Stimulated activated naive CD8-positive, alpha-beta T cell treated with anti-CD3 and anti-CD28 coated beads, Interleukin-15, amount 100 ng/mL, for 72 hours (primary cell): ENCODE measurements around the gene USP3.
"Not testable (repeated sequence)": the region's sequence is repeated elsewhere in the genome, so short reads cannot be mapped to it uniquely, and the experiment has no call there.

Experiments used
- ATAC-seq: fragments of 150-1000 bp; cut with Tn5 transposase; 2 replicates; pipeline ENCODE4 v1.10.0; 2021; ENCODE audit warnings: mild to moderate bottlenecking, moderate library complexity
- DNase-seq, 2 donors: peaks; one replicate each; pipeline ENCODE4 v3.0.0; 2021 to 2022
- H3K27ac Mint-ChIP-seq, 2 donors: one replicate each; pipeline ENCODE4 v1.8.0; 2022; ENCODE audit warnings: mild to moderate bottlenecking in 2 of 2, mixed read lengths in 2 of 2, moderate library complexity in 2 of 2
- H3K27me3 Mint-ChIP-seq: one replicate; pipeline ENCODE4 v1.8.0; 2022; ENCODE audit warnings: mixed read lengths
- H3K4me1 Mint-ChIP-seq: one replicate; pipeline ENCODE4 v1.8.0; 2022; ENCODE audit warnings: mild to moderate bottlenecking, mixed read lengths
- H3K4me3 Mint-ChIP-seq, 2 donors: one replicate each; pipeline ENCODE4 v1.8.0; 2022; ENCODE audit warnings: mild to moderate bottlenecking in 2 of 2, mixed read lengths in 2 of 2, moderate library complexity in 1 of 2
- H3K9me3 Mint-ChIP-seq, 2 donors: one replicate each; pipeline ENCODE4 v1.8.0; 2022; ENCODE audit warnings: mixed read lengths in 2 of 2

USP3 gene

DNA sequence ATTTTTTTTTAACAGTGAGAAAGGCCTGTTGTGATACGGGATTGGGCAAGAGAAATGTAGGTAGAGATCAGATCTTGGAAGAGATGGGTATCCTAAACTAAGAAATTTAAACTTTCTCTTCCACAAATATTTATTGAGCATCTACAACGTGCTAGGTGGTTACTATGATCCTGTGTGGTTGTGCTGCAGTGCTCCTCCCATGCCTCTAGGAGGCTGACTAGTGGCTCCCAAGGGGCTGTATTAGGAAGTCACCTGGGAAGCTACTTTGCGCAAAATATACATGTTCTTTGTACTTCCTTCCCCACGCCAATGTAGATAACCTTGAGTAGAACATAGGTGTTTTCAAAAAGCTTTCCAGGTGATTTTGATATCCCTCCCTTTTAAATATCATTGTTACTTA lies 27.2 kb downstream of the USP3 start:
- Mint-ChIP-seq H3K27me3 (no peaks in the 10 kb centered on the region), H3K4me1 (peaks cover 83% of the 10 kb centered on the region), H3K4me3 (no peak overlapping the region), H3K9me3 (no peaks in the 10 kb centered on the region), H3K27ac (peak overlapping the region in 1 of 2 donors; percentile 88)
- ATAC-seq (no peak), DNase-seq (no peak)

- DNase-seq, result no peak
- H3K4me3 Mint-ChIP-seq, result no peak overlapping the region
- peak overlapping the region; percentile 7 to 76 for H3K27ac Mint-ChIP-seq
- H3K9me3 Mint-ChIP-seq, result no peaks in the 10 kb centered on the region
- ATAC-seq, result no peak
- H3K27me3 Mint-ChIP-seq, result no peaks in the 10 kb centered on the region
- H3K4me1 Mint-ChIP-seq, result peaks cover 76% of the 10 kb centered on the region
Observed at GRCh38 chr15:63532307-63532744, 27.9 kb downstream of the USP3 start.

- peaks cover 64% of the 10 kb centered on the region for H3K4me1 Mint-ChIP-seq
- not testable (repeated sequence) for DNase-seq, H3K27ac Mint-ChIP-seq, ATAC-seq, H3K27me3 Mint-ChIP-seq, H3K9me3 Mint-ChIP-seq, H3K4me3 Mint-ChIP-seq
Observed at GRCh38 chr15:63534888-63535287, 30.5 kb downstream of the USP3 start.

GRCh38 chr15:63535689-63536088 lies 31.3 kb downstream of the USP3 start:
- Mint-ChIP-seq H3K4me3 (no peak overlapping the region), H3K27me3 (no peaks in the 10 kb centered on the region), H3K4me1 (peaks cover 64% of the 10 kb centered on the region), H3K27ac (no peak overlapping the region), H3K9me3 (no peaks in the 10 kb centered on the region)
- no peak for ATAC-seq
- DNase-seq, result no peak

DNA sequence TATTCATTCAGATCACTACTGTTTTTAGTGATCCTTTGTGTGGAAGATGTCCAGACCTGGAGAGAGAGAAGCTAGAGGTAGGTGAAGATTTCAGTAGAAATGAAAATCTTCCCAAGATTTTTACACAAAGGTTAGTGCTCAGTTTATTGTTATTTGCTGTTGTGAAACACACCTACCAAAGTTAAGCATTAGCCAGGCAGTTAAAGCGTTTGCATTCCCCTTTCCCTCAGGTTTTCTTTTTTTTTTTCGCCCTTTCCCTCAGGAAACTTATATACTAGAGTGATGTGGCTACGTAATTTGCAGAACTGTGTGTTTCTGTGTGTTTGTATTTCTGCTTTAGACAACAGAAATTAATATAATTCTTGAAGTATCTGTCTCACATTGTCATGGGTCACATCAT lies 34.5 kb downstream of the USP3 start:
- no peaks in the 10 kb centered on the region for H3K9me3 Mint-ChIP-seq
- no peak for ATAC-seq
- no peak for DNase-seq
- no peak overlapping the region for H3K4me3 Mint-ChIP-seq
- H3K27ac Mint-ChIP-seq, result no peak overlapping the region
- no peaks in the 10 kb centered on the region for H3K27me3 Mint-ChIP-seq
- H3K4me1 Mint-ChIP-seq, result peaks cover 49% of the 10 kb centered on the region

- H3K9me3 Mint-ChIP-seq, result no peaks in the 10 kb centered on the region
- DNase-seq (no peak), ATAC-seq (no peak)
- H3K27me3 Mint-ChIP-seq, result no peaks in the 10 kb centered on the region
- H3K27ac Mint-ChIP-seq, result no peak overlapping the region
- peaks cover 56% of the 10 kb centered on the region for H3K4me1 Mint-ChIP-seq
- H3K4me3 Mint-ChIP-seq, result no peak overlapping the region
Observed at GRCh38 chr15:63539521-63539920, 35.1 kb downstream of the USP3 start.

GRCh38 chr15:63539998-63540397 lies 35.6 kb downstream of the USP3 start:
- DNase-seq (no peak), ATAC-seq (no peak)
- H3K4me1 Mint-ChIP-seq, result peaks cover 58% of the 10 kb centered on the region
- H3K27me3 Mint-ChIP-seq, result no peaks in the 10 kb centered on the region
- no peaks in the 10 kb centered on the region for H3K9me3 Mint-ChIP-seq
- no peak overlapping the region for H3K27ac Mint-ChIP-seq
- no peak overlapping the region for H3K4me3 Mint-ChIP-seq

- peaks cover 55% of the 10 kb centered on the region for H3K4me1 Mint-ChIP-seq
- no peak for ATAC-seq
Observed at GRCh38 chr15:63540449-63540848, 36.1 kb downstream of the USP3 start.

GRCh38 chr15:63544258-63545026 lies 40.0 kb downstream of the USP3 start:
- peaks cover 46% of the 10 kb centered on the region for H3K4me1 Mint-ChIP-seq
- H3K4me3 Mint-ChIP-seq, result peak overlapping the region in 1 of 2 donors; percentile 9
- DNase-seq (no peak), ATAC-seq (no peak)
- peak overlapping the region in 1 of 2 donors; percentile 89 for H3K27ac Mint-ChIP-seq
- H3K9me3 Mint-ChIP-seq, result no peaks in the 10 kb centered on the region
- no peaks in the 10 kb centered on the region for H3K27me3 Mint-ChIP-seq

More at GRCh38 chr15:63540449-63540848, 36.1 kb downstream of the USP3 start:
- Mint-ChIP-seq H3K9me3 (no peaks in the 10 kb centered on the region), H3K27ac (no peak overlapping the region), H3K27me3 (no peaks in the 10 kb centered on the region), H3K4me3 (no peak overlapping the region)
- no peak for DNase-seq

GRCh38 chr15:63545520-63545919 lies 41.1 kb downstream of the USP3 start:
- DNase-seq, result no peak
- Mint-ChIP-seq H3K4me3 (no peak overlapping the region), H3K4me1 (peaks cover 36% of the 10 kb centered on the region), H3K9me3 (no peaks in the 10 kb centered on the region), H3K27me3 (no peaks in the 10 kb centered on the region), H3K27ac (no peak overlapping the region)
- no peak for ATAC-seq

DNA sequence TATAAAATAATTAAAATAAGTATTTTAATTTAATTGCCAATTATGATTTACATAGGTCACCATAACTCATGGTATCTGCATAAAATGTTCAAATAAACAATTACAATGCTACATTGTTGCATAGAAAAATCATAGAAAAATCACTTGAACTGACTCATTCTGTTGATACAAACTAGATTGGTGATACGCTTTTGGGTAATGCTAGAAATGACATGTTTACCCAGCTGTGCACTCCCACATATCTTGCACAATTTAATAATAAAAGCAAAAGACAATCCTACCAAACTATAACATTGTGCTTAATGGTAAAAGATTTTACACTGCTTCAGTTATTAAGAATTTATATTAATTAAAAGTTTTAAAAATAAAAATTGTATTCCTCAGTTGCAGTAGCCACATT lies 47.0 kb downstream of the USP3 start:
- DNase-seq (no peak), ATAC-seq (no peak)
- Mint-ChIP-seq H3K27ac (no peak overlapping the region), H3K4me1 (peaks cover 50% of the 10 kb centered on the region), H3K4me3 (no peak overlapping the region), H3K9me3 (no peaks in the 10 kb centered on the region), H3K27me3 (no peaks in the 10 kb centered on the region)

DNA sequence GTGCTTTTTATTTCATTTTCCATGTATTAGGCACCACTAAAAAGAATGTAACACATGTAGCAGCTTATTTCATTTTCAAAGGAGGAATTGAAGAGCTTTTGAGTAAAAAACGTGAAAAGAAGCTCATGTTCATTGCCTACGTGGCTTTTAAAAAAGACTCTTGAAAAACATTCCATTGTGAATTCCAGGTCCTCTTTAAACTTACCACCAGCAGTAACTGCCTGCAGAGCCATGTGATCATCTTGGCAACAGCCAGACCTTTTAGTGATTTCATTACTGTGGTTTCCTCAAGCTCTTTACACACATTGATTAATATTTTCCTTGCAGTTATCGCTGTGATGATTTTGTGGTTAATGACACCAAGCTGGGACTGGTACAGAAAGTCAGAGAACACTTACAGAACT lies 49.0 kb downstream of the USP3 start:
- peak overlapping the region in 1 of 2 donors; percentile 29 for H3K4me3 Mint-ChIP-seq
- peak; percentile 86 for ATAC-seq

GRCh38 chr15:63554337-63554927 lies 50.0 kb downstream of the USP3 start:
- DNase-seq, result no peak
- ATAC-seq, result no peak
- H3K27ac Mint-ChIP-seq, result no peak overlapping the region
- no peak overlapping the region for H3K4me3 Mint-ChIP-seq
- H3K27me3 Mint-ChIP-seq, result no peaks in the 10 kb centered on the region
- H3K9me3 Mint-ChIP-seq, result no peaks in the 10 kb centered on the region
- H3K4me1 Mint-ChIP-seq, result peaks cover 50% of the 10 kb centered on the region

More for the DNA sequence above, 49.0 kb downstream of the USP3 start:
- H3K4me1 Mint-ChIP-seq, result peaks cover 45% of the 10 kb centered on the region
- H3K27me3 Mint-ChIP-seq, result no peaks in the 10 kb centered on the region
- H3K9me3 Mint-ChIP-seq, result no peaks in the 10 kb centered on the region
- DNase-seq, result no peak
- peak overlapping the region in 1 of 2 donors; percentile 66 for H3K27ac Mint-ChIP-seq

GRCh38 chr15:63555507-63555906 lies 51.1 kb downstream of the USP3 start:
- Mint-ChIP-seq H3K27ac (peak overlapping the region; percentile 54 to 57), H3K4me3 (no peak overlapping the region), H3K27me3 (no peaks in the 10 kb centered on the region), H3K9me3 (no peaks in the 10 kb centered on the region), H3K4me1 (peaks cover 61% of the 10 kb centered on the region)
- DNase-seq, result no peak
- peak; percentile 56 for ATAC-seq

DNA sequence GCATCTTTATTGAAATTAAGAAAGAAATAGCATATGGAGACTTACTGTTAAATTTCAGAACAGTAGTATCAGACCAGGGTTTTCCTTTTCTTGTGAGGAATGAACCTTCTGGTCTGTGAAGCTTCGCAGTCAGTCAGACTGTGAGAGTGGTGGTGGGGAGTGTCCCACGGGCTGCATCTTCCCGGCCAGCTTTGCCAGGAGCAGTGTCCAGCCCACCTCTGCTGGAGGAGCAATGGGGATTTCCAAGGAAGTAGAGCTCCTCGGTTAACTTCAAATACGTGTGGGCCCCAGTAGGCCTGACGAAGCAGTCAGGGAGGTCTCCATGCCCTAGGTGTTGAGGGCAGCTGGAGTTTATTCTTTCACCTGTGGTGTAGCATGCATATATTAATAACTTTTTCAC lies 51.9 kb downstream of the USP3 start:
- peaks cover 68% of the 10 kb centered on the region for H3K4me1 Mint-ChIP-seq
- H3K4me3 Mint-ChIP-seq, result no peak overlapping the region
- DNase-seq (no peak), ATAC-seq (no peak)
- no peaks in the 10 kb centered on the region for H3K27me3 Mint-ChIP-seq
- H3K27ac Mint-ChIP-seq, result peak overlapping the region in 1 of 2 donors; percentile 52
- H3K9me3 Mint-ChIP-seq, result no peaks in the 10 kb centered on the region

- ATAC-seq (no peak), DNase-seq (no peak)
- H3K9me3 Mint-ChIP-seq, result no peaks in the 10 kb centered on the region
- peaks cover 72% of the 10 kb centered on the region for H3K4me1 Mint-ChIP-seq
- no peaks in the 10 kb centered on the region for H3K27me3 Mint-ChIP-seq
- no peak overlapping the region for H3K4me3 Mint-ChIP-seq
- peak overlapping the region in 1 of 2 donors; percentile 97 for H3K27ac Mint-ChIP-seq
Observed at GRCh38 chr15:63556736-63557135, 52.3 kb downstream of the USP3 start.
